Memory B cell (primary cell): ENCODE data around the gene IFI35.
"Not testable (repeated sequence)": the region's sequence is repeated elsewhere in the genome, so short reads cannot be mapped to it uniquely, and the experiment has no call there.

Source experiments
- ATAC-seq: fragments of 150-1000 bp; cut with Tn5 transposase; 2 replicates; pipeline ENCODE4 v1.10.0; 2021; ENCODE audit warnings: low read depth, mild to moderate bottlenecking, moderate library complexity
- DNase-seq, 2 donors: peaks; one replicate each; pipeline ENCODE4 v3.0.0; 2022; ENCODE audit warnings: low spot score in 2 of 2
- H3K27ac Mint-ChIP-seq: one replicate; pipeline ENCODE4 v1.8.0; 2022; ENCODE audit warnings: mild to moderate bottlenecking, moderate library complexity, mixed read lengths
- H3K27me3 Mint-ChIP-seq: one replicate; pipeline ENCODE4 v1.8.0; 2022; ENCODE audit warnings: mixed read lengths
- H3K36me3 Mint-ChIP-seq: one replicate; pipeline ENCODE4 v1.8.0; 2022; ENCODE audit warnings: mild to moderate bottlenecking, mixed read lengths
- H3K4me1 Mint-ChIP-seq: one replicate; pipeline ENCODE4 v1.8.0; 2022; ENCODE audit warnings: mixed read lengths
- H3K4me3 Mint-ChIP-seq: one replicate; pipeline ENCODE4 v1.8.0; 2022; ENCODE audit warnings: mild to moderate bottlenecking, moderate library complexity, mixed read lengths
- H3K9me3 Mint-ChIP-seq: one replicate; pipeline ENCODE4 v1.8.0; 2022; ENCODE audit warnings: mixed read lengths

The IFI35 gene

GRCh38 chr17:43006639-43007551 is at the start of gene IFI35:
Gene IFI35, plus strand, starts transcription at chr17:43006784. Its CDS starts 164 bp downstream, at chr17:43006948.
- peaks cover 7% of the 10 kb centered on the region for H3K4me1 Mint-ChIP-seq
- peak within 1 kb of the TSS; percentile 99 for H3K4me3 Mint-ChIP-seq
- DNase-seq: peak; percentile 72 to 83
- H3K36me3 Mint-ChIP-seq: peaks cover 6% of the 10 kb centered on the region
- peak within 1 kb of the TSS; percentile 92 for H3K27ac Mint-ChIP-seq
- no peaks in the 10 kb centered on the region for H3K27me3 Mint-ChIP-seq
- no peaks in the 10 kb centered on the region for H3K9me3 Mint-ChIP-seq
- peak; percentile 100 for ATAC-seq

DNA sequence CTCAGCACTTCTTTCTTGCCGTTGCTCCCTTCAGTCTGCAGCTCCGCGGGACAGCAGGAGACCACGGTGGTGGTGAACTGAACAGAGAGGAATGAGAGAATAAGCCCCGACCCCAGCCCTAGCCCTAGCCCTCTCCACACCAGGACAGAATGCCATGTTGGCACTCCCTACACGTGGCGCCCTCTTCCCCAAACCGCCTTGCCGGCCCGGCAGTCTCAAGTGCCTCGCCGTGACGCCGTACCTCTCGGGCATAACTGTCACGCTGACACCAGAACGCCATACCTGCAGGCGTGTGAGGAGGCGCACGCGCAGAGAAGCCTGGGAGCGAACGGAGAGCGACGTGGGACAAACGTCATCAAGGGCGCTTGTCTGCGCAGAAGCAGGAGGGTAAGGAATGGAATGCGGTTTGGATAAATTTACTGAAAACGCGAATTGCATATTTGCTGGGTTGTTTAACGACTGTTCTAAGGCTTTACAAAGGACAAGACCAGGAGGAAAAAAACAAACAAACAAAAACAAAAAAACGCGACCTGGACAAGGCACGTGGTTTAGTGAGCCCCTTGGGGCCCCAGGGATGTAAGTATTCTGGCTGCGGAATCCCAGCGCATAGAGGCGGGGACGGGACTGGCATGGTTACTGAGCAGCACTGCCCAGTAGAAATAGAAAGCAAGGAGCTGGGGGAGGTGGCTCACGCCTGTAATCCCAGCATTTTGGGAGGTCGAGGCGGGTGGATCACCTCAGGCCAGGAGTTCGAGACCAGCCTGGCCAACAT is 42.2 kb upstream of the IFI35 start, which contains the start of gene AARSD1:
AARSD1 (minus strand) TSS at position 294 of the 772 bp plus-strand sequence; CDS start at position 280, 14 bp downstream.
- H3K27ac Mint-ChIP-seq: peak within 1 kb of the TSS; percentile 93
- peaks cover 17% of the 10 kb centered on the region for H3K4me1 Mint-ChIP-seq
- ATAC-seq (peak; percentile 94), DNase-seq (peak; percentile 78 to 83)
- no peaks in the 10 kb centered on the region for H3K9me3 Mint-ChIP-seq
- no peaks in the 10 kb centered on the region for H3K27me3 Mint-ChIP-seq
- peaks cover 9% of the 10 kb centered on the region for H3K36me3 Mint-ChIP-seq
- H3K4me3 Mint-ChIP-seq: peak within 1 kb of the TSS; percentile 94

DNA sequence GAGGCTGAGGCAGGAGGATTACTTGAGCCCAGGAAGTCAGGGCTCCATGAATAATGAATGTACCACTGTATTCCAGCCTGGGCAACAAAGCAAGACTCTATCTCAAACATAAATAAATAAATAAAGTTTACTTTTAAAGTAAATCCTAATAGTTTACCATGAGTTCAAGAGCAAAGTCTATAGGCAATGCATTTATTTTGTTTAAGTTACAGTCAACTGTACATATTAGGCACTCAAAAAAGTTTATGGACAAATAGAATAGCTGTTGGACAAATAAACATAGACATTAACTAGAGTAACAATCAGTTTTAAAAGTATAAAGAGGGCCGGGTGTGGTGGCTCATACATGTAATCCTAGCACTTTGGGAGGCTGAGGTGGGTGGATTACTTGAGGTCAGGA is 38.7 kb upstream of the IFI35 start:
- Mint-ChIP-seq H3K27me3 (no peaks in the 10 kb centered on the region), H3K9me3 (no peaks in the 10 kb centered on the region), H3K4me3 (no peak overlapping the region), H3K27ac (no peak overlapping the region), H3K36me3 (peaks cover 3% of the 10 kb centered on the region), H3K4me1 (peaks cover 14% of the 10 kb centered on the region)
- DNase-seq (no peak), ATAC-seq (no peak)

DNA sequence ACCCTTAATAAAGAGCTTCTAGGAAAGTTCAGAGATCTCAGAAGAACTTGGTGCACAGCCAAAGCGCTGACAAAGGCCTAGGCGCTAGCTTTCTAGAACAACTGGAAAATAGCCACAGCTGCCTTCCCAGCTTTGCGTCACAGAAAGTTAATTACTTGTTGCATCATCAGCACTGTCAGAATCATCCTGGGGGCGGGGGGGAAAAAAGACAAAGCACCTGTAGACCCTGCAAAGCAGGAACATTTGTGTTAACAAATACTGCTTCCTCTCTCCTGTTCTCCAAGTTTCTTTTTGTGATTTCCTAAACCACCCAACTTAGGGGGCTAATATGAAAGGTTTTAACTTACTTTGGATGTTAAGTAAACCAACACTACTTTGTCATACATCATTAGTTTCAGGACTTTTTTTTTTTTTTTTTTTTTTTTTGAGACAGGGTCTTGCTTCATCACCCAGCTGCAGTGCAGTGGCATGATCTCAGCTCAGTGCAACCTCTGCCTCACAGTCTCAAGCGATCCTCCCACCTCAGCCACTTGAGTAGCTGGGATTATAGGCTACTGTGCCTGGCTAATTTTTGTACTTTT is 37.5 kb upstream of the IFI35 start:
- ATAC-seq (no peak), DNase-seq (no peak)
- H3K36me3 Mint-ChIP-seq: peaks cover 3% of the 10 kb centered on the region
- H3K4me1 Mint-ChIP-seq: peaks cover 8% of the 10 kb centered on the region
- peak overlapping the region; percentile 28 for H3K27ac Mint-ChIP-seq
- H3K27me3 Mint-ChIP-seq: no peaks in the 10 kb centered on the region
- no peaks in the 10 kb centered on the region for H3K9me3 Mint-ChIP-seq
- no peak overlapping the region for H3K4me3 Mint-ChIP-seq

DNA sequence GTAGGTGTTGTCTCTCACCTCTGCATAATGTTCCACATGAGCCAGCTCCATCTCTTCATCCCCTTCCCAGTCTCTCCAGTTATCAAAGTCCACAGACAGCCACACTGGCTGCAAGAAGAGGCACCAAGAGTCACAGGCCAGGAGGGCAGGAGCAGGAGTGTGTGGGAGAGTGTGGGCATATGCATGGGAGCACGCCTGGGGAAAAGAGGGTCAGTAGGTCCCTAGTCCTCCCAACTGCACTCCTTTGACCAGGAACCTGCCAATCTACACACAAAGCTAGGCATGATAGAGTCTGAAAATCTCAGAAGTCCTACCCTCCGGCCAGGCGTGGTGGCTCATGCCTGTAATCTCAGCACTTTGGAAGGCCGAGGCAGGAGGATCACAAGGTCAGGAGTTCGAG is 35.0 kb upstream of the IFI35 start:
- H3K4me1 Mint-ChIP-seq: peaks cover 2% of the 10 kb centered on the region
- no peaks in the 10 kb centered on the region for H3K27me3 Mint-ChIP-seq
- no peaks in the 10 kb centered on the region for H3K36me3 Mint-ChIP-seq
- ATAC-seq (no peak), DNase-seq (no peak)
- no peak overlapping the region for H3K4me3 Mint-ChIP-seq
- H3K9me3 Mint-ChIP-seq: no peaks in the 10 kb centered on the region
- H3K27ac Mint-ChIP-seq: no peak overlapping the region

- H3K27me3 Mint-ChIP-seq, H3K36me3 Mint-ChIP-seq, ATAC-seq: not testable (repeated sequence)
These were observed 33.3 kb upstream of the IFI35 start for GRCh38 chr17:42973323-42973722.

DNA sequence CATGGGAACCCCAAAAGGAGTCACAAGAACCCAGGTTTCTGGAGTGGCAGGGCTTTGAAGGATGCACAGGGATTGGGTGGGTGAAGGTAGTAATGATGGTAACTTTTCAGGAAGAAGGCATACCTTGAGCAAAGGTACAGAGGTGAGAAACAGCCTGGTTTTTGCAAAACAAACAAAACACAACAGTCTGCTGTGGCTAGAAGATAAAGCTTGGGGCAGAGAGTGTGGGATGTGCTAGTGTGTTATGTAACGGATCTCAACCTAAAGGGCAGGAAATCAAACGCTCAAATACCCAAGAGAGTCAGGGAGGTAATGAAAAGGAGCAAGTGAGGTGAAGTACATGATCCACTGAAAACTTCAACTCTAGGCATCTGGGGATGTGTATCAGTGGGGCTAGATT is 31.3 kb upstream of the IFI35 start:
- Mint-ChIP-seq H3K4me1 (peaks cover 13% of the 10 kb centered on the region), H3K27ac (no peak overlapping the region), H3K4me3 (no peak overlapping the region), H3K9me3 (no peaks in the 10 kb centered on the region), H3K27me3 (no peaks in the 10 kb centered on the region), H3K36me3 (no peaks in the 10 kb centered on the region)
- DNase-seq (no peak), ATAC-seq (no peak)

More at GRCh38 chr17:42973323-42973722, 33.3 kb upstream of the IFI35 start:
- H3K9me3 Mint-ChIP-seq, H3K4me3 Mint-ChIP-seq, DNase-seq, H3K27ac Mint-ChIP-seq, H3K4me1 Mint-ChIP-seq: not testable (repeated sequence)

DNA sequence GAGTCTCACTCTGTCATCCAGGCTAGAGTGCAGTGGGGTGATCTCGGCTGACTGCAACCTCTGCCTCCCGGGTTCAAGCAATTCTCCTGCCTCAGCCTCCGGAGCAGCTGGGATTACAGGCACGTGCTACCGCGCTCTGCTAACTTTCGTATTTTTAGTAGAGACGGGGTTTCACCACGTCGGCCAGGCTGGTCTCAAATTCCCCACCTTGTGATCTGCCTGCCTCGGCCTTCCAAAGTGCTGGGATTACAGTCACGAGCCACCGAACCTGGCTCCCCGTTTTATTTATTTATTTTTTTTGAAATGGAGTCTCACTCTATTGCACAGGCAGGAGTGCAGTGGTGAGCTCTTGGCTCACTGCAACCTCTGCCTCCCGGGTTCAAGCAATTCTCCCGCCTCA is 30.9 kb upstream of the IFI35 start:
- not testable (repeated sequence) for H3K27ac Mint-ChIP-seq, H3K9me3 Mint-ChIP-seq, H3K27me3 Mint-ChIP-seq, ATAC-seq, H3K4me3 Mint-ChIP-seq, DNase-seq, H3K36me3 Mint-ChIP-seq
- peaks cover 15% of the 10 kb centered on the region for H3K4me1 Mint-ChIP-seq

DNA sequence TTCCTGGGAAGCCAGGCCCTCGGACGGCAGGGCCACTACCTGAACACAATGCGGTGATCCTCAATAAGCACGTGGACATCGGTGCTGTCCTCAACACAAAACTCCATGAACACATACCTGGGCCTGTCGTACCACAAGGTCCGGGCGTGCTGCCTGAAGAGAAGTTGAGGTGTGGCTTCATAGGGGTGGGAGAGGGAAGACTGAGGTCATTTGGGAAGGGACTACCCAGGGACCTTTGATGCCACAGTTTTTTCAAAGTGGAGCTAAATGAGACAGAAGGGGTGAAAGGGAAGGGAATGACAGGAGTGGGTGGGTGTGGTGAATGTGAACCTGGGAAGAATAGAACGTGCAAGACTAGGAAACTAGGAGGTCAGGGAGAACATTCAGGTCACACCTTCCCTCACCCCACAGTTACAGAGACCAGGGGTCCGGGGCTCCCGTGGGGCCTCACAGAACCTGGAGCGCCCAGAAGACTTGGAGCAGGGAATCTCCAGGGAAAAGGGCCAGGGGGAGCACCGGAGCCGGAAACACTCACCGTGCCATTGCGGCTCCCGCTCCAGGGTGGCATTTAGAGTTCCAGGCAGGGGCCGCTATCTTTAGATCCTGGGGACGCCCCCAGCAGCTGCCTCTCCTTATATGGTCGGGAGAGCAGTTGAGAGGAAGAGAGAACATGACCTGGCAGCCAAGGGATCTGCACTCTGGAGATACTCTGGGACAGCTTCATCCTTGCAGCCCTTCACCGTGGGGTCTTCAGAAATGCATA is 26.9 kb upstream of the IFI35 start, which contains the start of gene PTGES3L:
PTGES3L (minus strand) TSS at position 570 of the 763 bp plus-strand sequence; CDS start at position 543, 27 bp downstream.
- Mint-ChIP-seq H3K9me3 (no peaks in the 10 kb centered on the region), H3K27me3 (no peaks in the 10 kb centered on the region), H3K27ac (peak within 1 kb of the TSS; percentile 95), H3K4me3 (peak within 1 kb of the TSS; percentile 98), H3K36me3 (peaks cover 6% of the 10 kb centered on the region), H3K4me1 (peaks cover 32% of the 10 kb centered on the region)
- DNase-seq: no peak
- ATAC-seq: peak; percentile 7

- H3K36me3 Mint-ChIP-seq: peaks cover 6% of the 10 kb centered on the region
- peak within 1 kb of the TSS; percentile 98 for H3K4me3 Mint-ChIP-seq
- H3K27me3 Mint-ChIP-seq: no peaks in the 10 kb centered on the region
- peak within 1 kb of the TSS; percentile 95 for H3K27ac Mint-ChIP-seq
- peak; percentile 89 to 90 for DNase-seq
- H3K4me1 Mint-ChIP-seq: peaks cover 36% of the 10 kb centered on the region
- peak; percentile 79 for ATAC-seq
- no peaks in the 10 kb centered on the region for H3K9me3 Mint-ChIP-seq
These were observed 26.3 kb upstream of the IFI35 start, which contains the start of gene RUNDC1 for GRCh38 chr17:42980274-42980765. Gene RUNDC1, plus strand, starts transcription at chr17:42980565. Its CDS starts 12 bp downstream, at chr17:42980577.

DNA sequence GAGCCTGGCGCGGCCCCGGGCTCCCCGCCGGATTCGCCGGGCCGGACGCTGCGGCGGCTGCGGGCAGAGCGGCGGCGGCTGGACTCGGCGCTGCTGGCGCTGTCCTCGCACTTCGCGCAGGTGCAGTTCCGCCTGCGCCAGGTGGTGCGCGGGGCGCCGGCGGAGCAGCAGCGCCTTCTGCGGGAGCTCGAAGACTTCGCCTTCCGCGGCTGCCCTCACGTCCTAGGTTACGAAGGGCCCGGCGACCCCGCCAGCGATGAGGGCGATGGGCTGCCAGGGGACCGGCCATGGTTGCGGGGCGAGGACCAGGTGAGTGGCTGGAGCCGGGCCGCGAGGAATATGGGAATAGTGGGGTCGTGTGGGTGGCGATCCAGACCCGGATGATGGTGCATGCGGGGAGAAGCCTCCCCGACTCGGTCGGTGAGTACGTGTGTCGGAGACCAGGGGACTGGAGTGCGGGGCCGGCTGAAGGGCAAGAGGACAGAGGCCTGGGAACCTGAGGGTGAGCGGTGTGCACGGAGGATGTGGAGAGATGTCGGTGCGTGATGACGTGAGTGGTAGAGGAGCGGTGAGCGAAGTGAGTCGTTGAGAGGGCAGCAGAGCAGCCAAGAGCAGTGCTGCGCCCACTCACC is 25.7 kb upstream of the IFI35 start:
- Mint-ChIP-seq H3K36me3 (peaks cover 6% of the 10 kb centered on the region), H3K4me1 (peaks cover 40% of the 10 kb centered on the region), H3K4me3 (peak overlapping the region; percentile 93), H3K27ac (peak overlapping the region; percentile 95), H3K27me3 (no peaks in the 10 kb centered on the region), H3K9me3 (no peaks in the 10 kb centered on the region)
- DNase-seq: peak; percentile 55 to 66
- peak; percentile 63 for ATAC-seq

GRCh38 chr17:42982266-42982665 is 24.3 kb upstream of the IFI35 start:
- peak overlapping the region; percentile 93 for H3K4me3 Mint-ChIP-seq
- peaks cover 6% of the 10 kb centered on the region for H3K36me3 Mint-ChIP-seq
- DNase-seq: no peak
- peaks cover 41% of the 10 kb centered on the region for H3K4me1 Mint-ChIP-seq
- no peaks in the 10 kb centered on the region for H3K27me3 Mint-ChIP-seq
- H3K9me3 Mint-ChIP-seq: no peaks in the 10 kb centered on the region
- peak overlapping the region; percentile 95 for H3K27ac Mint-ChIP-seq
- ATAC-seq: no peak
